Measurements from ENCODE around the gene SLC7A7. TPM values are rescaled to one million over a fixed set of nuclear protein-coding genes. Genes with fewer than 3 reads are reported as not detected.
"Not testable (repeated sequence)": the region's sequence is repeated elsewhere in the genome, so short reads cannot be mapped to it uniquely, and the experiment has no call there.

SLC7A7 gene
- total RNA-seq, 6 experiments from 2014 or later, result 6.2 to 11.4 (median 7.3) TPM

DNA sequence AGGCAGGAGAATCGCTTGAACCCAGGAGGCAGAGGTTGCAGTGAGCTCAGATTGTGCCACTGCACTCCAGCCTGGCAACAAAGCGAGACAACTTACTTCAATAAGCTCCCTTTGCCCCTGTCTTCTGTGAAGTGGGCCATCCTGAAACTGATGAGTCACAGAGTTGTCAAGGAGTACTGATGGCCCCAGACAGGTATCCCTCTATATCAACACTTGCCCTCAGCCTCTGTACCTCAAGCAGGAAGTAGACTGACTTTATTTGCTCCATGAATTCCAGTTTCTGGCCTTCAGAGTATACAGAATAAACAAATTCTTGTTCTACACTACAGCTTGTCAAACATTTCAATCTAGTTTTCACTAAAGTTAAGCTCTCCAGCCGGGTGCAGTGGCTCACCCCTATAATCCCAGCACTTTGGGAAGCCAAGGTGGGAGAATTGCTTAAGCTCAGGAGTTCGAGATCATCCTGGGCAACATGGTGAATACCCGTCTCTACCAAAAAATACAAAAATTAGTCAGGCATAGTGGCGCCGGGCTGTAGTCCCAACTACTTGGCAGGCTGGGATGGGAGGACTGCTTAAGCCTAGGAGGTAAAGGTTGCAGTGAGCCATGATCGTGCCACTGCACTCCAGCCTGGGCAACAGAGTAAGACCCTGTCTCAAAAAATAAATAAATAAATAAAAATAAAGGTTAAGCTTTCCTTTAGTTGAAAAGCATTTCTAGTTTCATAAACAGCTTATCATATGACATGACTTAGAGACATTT lies 39.9 kb upstream of the SLC7A7 start:
- WGBS (ENCODE audit: insufficient coverage, low coverage, low lambda C conversion rate, missing lambda C conversion rate), result 84% methylated on average over 6 of the region's 8 CpGs
- no peak for ATAC-seq
- no peak overlapping the region for H3K4me3 ChIP-seq
- no peaks in the 10 kb centered on the region for H3K9me3 ChIP-seq
- H3K27ac ChIP-seq, result no peak overlapping the region
- no peaks in the 10 kb centered on the region for H3K36me3 ChIP-seq
- H3K27me3 ChIP-seq, result no peaks in the 10 kb centered on the region
- no peaks in the 10 kb centered on the region for H3K4me1 ChIP-seq
- intact Hi-C loops (cut with DNase I), result no loop called here
- no peak for DNase-seq
- no peak for TF ChIP-seq POLR2A (IDR thresholded peaks at IDR 0.05)
- TF ChIP-seq, protein P1, sequence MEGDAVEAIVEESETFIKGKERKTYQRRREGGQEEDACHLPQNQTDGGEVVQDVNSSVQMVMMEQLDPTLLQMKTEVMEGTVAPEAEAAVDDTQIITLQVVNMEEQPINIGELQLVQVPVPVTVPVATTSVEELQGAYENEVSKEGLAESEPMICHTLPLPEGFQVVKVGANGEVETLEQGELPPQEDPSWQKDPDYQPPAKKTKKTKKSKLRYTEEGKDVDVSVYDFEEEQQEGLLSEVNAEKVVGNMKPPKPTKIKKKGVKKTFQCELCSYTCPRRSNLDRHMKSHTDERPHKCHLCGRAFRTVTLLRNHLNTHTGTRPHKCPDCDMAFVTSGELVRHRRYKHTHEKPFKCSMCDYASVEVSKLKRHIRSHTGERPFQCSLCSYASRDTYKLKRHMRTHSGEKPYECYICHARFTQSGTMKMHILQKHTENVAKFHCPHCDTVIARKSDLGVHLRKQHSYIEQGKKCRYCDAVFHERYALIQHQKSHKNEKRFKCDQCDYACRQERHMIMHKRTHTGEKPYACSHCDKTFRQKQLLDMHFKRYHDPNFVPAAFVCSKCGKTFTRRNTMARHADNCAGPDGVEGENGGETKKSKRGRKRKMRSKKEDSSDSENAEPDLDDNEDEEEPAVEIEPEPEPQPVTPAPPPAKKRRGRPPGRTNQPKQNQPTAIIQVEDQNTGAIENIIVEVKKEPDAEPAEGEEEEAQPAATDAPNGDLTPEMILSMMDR (IDR thresholded peaks at IDR 0.05), result no peak

DNA sequence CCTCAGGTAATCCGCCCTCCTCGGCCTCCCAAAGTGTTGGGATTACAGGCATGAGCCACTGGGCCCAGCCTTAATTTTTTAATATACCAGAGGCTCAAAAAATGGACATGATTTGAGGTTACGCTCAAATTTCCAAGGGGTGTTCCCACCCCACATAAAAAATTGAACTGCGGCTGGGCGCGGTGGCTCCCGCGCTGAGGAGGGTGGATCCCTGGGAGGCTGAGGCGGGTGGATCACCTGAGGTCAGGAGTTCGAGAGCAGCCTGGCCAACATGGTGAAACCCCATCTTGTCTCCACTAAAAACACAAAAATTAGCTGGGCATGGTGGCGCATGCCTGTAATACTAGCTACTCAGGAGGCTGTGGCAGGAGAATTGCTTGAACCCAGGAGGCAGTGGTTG lies 39.1 kb upstream of the SLC7A7 start:
- WGBS (ENCODE audit: insufficient coverage, low coverage, low lambda C conversion rate, missing lambda C conversion rate), result 93% methylated on average over 10 of the region's 11 CpGs
- H3K4me3 ChIP-seq; H3K4me1 ChIP-seq; H3K9me3 ChIP-seq; H3K27ac ChIP-seq; intact Hi-C loops (cut with DNase I); H3K36me3 ChIP-seq; H3K27me3 ChIP-seq; ATAC-seq: not testable (repeated sequence)
- peak in 1 of 3 donors; percentile 35 for DNase-seq

DNA sequence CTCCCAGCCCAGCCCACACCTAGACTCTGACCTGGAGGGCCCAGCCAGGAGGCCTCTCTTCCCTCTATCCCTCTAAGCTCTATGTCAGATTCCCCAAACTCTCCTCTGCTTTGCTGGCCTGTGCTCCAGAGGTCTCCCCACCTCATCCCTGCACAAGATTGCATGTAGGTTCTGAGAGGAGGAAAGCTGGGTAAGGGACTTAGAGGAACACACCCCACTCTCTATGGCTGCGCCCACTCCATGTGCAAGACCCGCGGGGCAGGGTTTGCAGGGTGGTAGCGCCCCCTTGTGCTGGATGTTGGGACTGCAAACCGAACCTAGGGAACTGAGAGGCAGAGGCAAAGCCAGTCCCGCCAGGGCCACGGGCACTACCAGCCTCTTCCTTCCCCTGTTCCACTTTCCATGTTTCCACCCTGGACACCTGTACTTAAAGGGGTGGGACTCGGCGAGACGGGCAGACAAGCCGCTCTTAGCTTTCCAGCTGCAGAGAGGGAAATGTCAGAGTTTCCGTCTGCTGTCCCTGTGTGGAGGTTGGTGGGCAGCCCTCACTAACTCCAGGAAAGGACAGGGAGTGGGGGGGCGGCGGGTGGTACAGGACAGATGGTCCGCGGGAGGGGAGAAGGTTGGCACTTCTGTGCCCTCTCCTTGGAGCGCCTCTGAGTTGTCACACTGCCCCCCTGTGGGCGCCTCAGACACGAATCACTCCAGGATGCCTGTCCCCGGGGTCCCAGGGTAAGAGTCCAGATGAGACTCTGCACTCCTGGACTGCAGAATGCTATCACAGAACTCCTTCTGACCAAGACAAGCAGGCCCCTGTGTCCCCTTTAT lies 37.9 kb upstream of the SLC7A7 start:
- Histone ChIP-seq H3K9me3 (no peaks in the 10 kb centered on the region), H3K27me3 (no peaks in the 10 kb centered on the region), H3K36me3 (no peaks in the 10 kb centered on the region), H3K4me1 (no peaks in the 10 kb centered on the region), H3K27ac (peak overlapping the region; percentile 63 to 74 (median 72)), H3K4me3 (peak overlapping the region; percentile 41 to 58 (median 46))
- 0% methylated on average over 12 of the region's 20 CpGs for WGBS (ENCODE audit: insufficient coverage, low coverage, low lambda C conversion rate, missing lambda C conversion rate)
- intact Hi-C loops (cut with DNase I), result no loop called here
- DNase-seq (peak; percentile 87 to 90 (median 88)), ATAC-seq (peak; percentile 87 to 94 (median 94))
- TF ChIP-seq POLR2A (IDR thresholded peaks at IDR 0.05), result no peak
- TF ChIP-seq, protein P1 (IDR thresholded peaks at IDR 0.05), result peak; percentile 83 to 98 (median 90)

GRCh38 chr14:22852599-22852939 lies 37.3 kb upstream of the SLC7A7 start:
- intact Hi-C loops (cut with DNase I), result no loop called here

GRCh38 chr14:22852178-22852577 lies 36.9 kb upstream of the SLC7A7 start:
- WGBS (ENCODE audit: insufficient coverage, low coverage, low lambda C conversion rate, missing lambda C conversion rate), result 80% methylated on average over 12 of the region's 12 CpGs
- H3K36me3 ChIP-seq; H3K4me3 ChIP-seq; intact Hi-C loops (cut with DNase I); H3K9me3 ChIP-seq; DNase-seq; H3K27me3 ChIP-seq; H3K4me1 ChIP-seq; ATAC-seq: not testable (repeated sequence)
- H3K27ac ChIP-seq, result peak overlapping the region in 2 of 3 donors; percentile 63 to 74

More at GRCh38 chr14:22852599-22852939, 37.3 kb upstream of the SLC7A7 start:
- TF ChIP-seq, protein P1 (IDR thresholded peaks at IDR 0.05), result no peak
- no peak for TF ChIP-seq POLR2A (IDR thresholded peaks at IDR 0.05)
- Histone ChIP-seq H3K9me3 (no peaks in the 10 kb centered on the region), H3K36me3 (no peaks in the 10 kb centered on the region), H3K27me3 (no peaks in the 10 kb centered on the region), H3K4me1 (no peaks in the 10 kb centered on the region), H3K4me3 (no peak overlapping the region), H3K27ac (peak overlapping the region; percentile 63 to 74 (median 72))
- ATAC-seq (no peak), DNase-seq (no peak)
- 35% methylated on average over 2 of the region's 2 CpGs for WGBS (ENCODE audit: insufficient coverage, low coverage, low lambda C conversion rate, missing lambda C conversion rate)

All from right lobe of liver (tissue), 6 donors.